ENCODE results near the gene NUP93.

- TF ChIP-seq CTCF (IDR thresholded peaks at IDR 0.05; ENCODE audit: insufficient read depth, low read length, poor library complexity, severe bottlenecking) = no peak
- no peak for TF ChIP-seq EZH2phosphoT487 (conservative IDR thresholded peaks at IDR 0.05; ENCODE audit: low read length)
Observed at GRCh38 chr16:56848955-56849689, 119.2 kb downstream of the NUP93 start.

All from SU-DHL-6 (cell line).